Fibroblast of lung (primary cell): ENCODE results near the gene EQTN. TPM values are rescaled to one million over a fixed set of nuclear protein-coding genes. Genes with fewer than 3 reads are reported as not detected.
A peak's percentile ranks its signal among the peaks of the same experiment; 100 is the strongest.

Experiments
- DNase-seq, 2 donors: peaks; one replicate each; pipeline versions ENCODE4 v3.0.0 to v3.0.0-alpha.2; 2010; ENCODE audit warnings: low read depth in 2 of 2
- H2AFZ ChIP-seq: 2 replicates; pipeline ENCODE4 v1.5.1; 2012; ENCODE audit warnings: low read length, control low read depth, inconsistent platforms
- H3K27ac ChIP-seq: 2 replicates; pipeline ENCODE4 v1.5.1; 2011; ENCODE audit warnings: low read length, control low read depth; ENCODE audit not compliant: insufficient read depth
- H3K27me3 ChIP-seq: 2 replicates; pipeline ENCODE4 v1.5.1; 2011; ENCODE audit warnings: mild to moderate bottlenecking, low read length; ENCODE audit not compliant: control insufficient read depth, insufficient read depth
- H3K36me3 ChIP-seq: 2 replicates; pipeline ENCODE4 v1.5.1; 2011; ENCODE audit warnings: low read length; ENCODE audit not compliant: control insufficient read depth, insufficient read depth
- H3K4me1 ChIP-seq: 2 replicates; pipeline ENCODE4 v1.5.1; 2011; ENCODE audit warnings: low read length; ENCODE audit not compliant: control insufficient read depth, insufficient read depth; ENCODE audit errors: extremely low read depth
- H3K4me2 ChIP-seq: 2 replicates; pipeline ENCODE4 v1.5.1; 2011; ENCODE audit warnings: low read length, control low read depth; ENCODE audit not compliant: insufficient read depth; ENCODE audit errors: extremely low read depth
- H3K4me3 ChIP-seq, 4 experiments: fragments of 200-600 bp in 1 of 4; sonication (generic) in 1 of 4; replicated peaks in 1 of 4; 2 replicates each; pipeline ENCODE4 v1.5.1; 2011 to 2016; ENCODE audit warnings: low read length in 4 of 4, low read depth in 3 of 4, mild to moderate bottlenecking in 3 of 4, control low read depth in 2 of 4, inconsistent platforms in 1 of 4, mixed read lengths in 1 of 4; ENCODE audit not compliant: insufficient read depth in 1 of 4; ENCODE audit errors: control extremely low read depth in 1 of 4
- H3K79me2 ChIP-seq: 2 replicates; pipeline ENCODE4 v1.5.1; 2012; ENCODE audit warnings: mild to moderate bottlenecking, low read length, inconsistent platforms; ENCODE audit not compliant: control insufficient read depth, insufficient read depth
- H3K9ac ChIP-seq: 2 replicates; pipeline ENCODE4 v1.5.1; 2011; ENCODE audit warnings: mild to moderate bottlenecking, low read length, control low read depth; ENCODE audit not compliant: insufficient read depth
- H3K9me3 ChIP-seq: 2 replicates; pipeline ENCODE4 v1.5.1; 2012; ENCODE audit warnings: low read depth, low read length; ENCODE audit not compliant: control insufficient read depth, insufficient read depth
- H4K20me1 ChIP-seq: 2 replicates; pipeline ENCODE4 v1.5.1; 2011; ENCODE audit warnings: low read length; ENCODE audit not compliant: control insufficient read depth, insufficient read depth; ENCODE audit errors: extremely low read depth
- CTCF ChIP-seq, 2 donors: IDR thresholded peaks in 1 of 2; conservative IDR thresholded peaks in 1 of 2; 1 replicate in 1 of 2; 2 replicates in 1 of 2; pipeline ENCODE4 v1.5.1; 2011 to 2012; ENCODE audit warnings: low read length in 2 of 2, control low read depth in 1 of 2, inconsistent platforms in 1 of 2, low read depth in 1 of 2, mild to moderate bottlenecking in 1 of 2
- EZH2 ChIP-seq: IDR thresholded peaks from 2 replicates; pipeline ENCODE4 v1.5.1; 2012; ENCODE audit warnings: low read length, control low read depth, mild to moderate bottlenecking; ENCODE audit errors: missing control alignments
- polyA plus RNA-seq, 2 donors: library from polyadenylated mRNA; depleted of rRNA in 1 of 2; stranded (reverse) in 1 of 2; unstranded in 1 of 2; fragments of >200 nt; gene quantifications; 2 replicates each; pipeline ENCODE4 v1.2.1, GENCODE V29; 2011 to 2012; ENCODE audit warnings: missing spikeins in 1 of 2
- total RNA-seq: library from RNA; depleted of rRNA; stranded (reverse); fragments of >200 nt; gene quantifications from 2 replicates; pipeline ENCODE4 v1.2.1, GENCODE V29; 2014

The EQTN gene
- total and polyA plus RNA-seq, 2 donors (not counting 1 experiment from before 2014, with no cell fraction given): not detected

- Histone ChIP-seq H3K36me3 (no peaks in the 10 kb centered on the region), H3K9ac (no peak overlapping the region), H4K20me1 (no peaks in the 10 kb centered on the region), H3K27me3 (no peaks in the 10 kb centered on the region), H3K4me3 (no peak overlapping the region), H3K4me1 (peaks cover 2% of the 10 kb centered on the region), H3K79me2 (no peaks in the 10 kb centered on the region), H2AFZ (no peak overlapping the region), H3K27ac (no peak overlapping the region), H3K4me2 (no peak overlapping the region), H3K9me3 (no peaks in the 10 kb centered on the region)
- no peak for DNase-seq
- TF ChIP-seq EZH2 (no peak), CTCF (conservative IDR thresholded peaks at IDR 0.05 in 1 of 2, IDR thresholded peaks at IDR 0.05 in 1 of 2; ENCODE audit: low read depth in 1 of 2, low read length in 2 of 2) (no peak)
These were observed 17.3 kb downstream of the EQTN start for GRCh38 chr9:27279611-27280010.

GRCh38 chr9:27278374-27278773, 18.6 kb downstream of the EQTN start:
- peaks cover 2% of the 10 kb centered on the region for H3K4me1 ChIP-seq
- H2AFZ ChIP-seq: no peak overlapping the region
- no peaks in the 10 kb centered on the region for H4K20me1 ChIP-seq
- TF ChIP-seq EZH2 (no peak), CTCF (conservative IDR thresholded peaks at IDR 0.05 in 1 of 2, IDR thresholded peaks at IDR 0.05 in 1 of 2; ENCODE audit: low read depth in 1 of 2, low read length in 2 of 2) (no peak)
- no peaks in the 10 kb centered on the region for H3K9me3 ChIP-seq
- no peak overlapping the region for H3K9ac ChIP-seq
- DNase-seq: peak in 1 of 2 donors; percentile 8
- H3K4me3 ChIP-seq: no peak overlapping the region
- no peak overlapping the region for H3K4me2 ChIP-seq
- H3K36me3 ChIP-seq: no peaks in the 10 kb centered on the region
- no peaks in the 10 kb centered on the region for H3K27me3 ChIP-seq
- H3K79me2 ChIP-seq: no peaks in the 10 kb centered on the region
- no peak overlapping the region for H3K27ac ChIP-seq

GRCh38 chr9:27276193-27277030, 20.5 kb downstream of the EQTN start:
- no peaks in the 10 kb centered on the region for H3K36me3 ChIP-seq
- peak overlapping the region; percentile 66 for H3K4me2 ChIP-seq
- TF ChIP-seq CTCF (conservative IDR thresholded peaks at IDR 0.05 in 1 of 2, IDR thresholded peaks at IDR 0.05 in 1 of 2; ENCODE audit: low read depth in 1 of 2, low read length in 2 of 2): peak; percentile 61 to 67
- TF ChIP-seq EZH2: no peak
- H3K27me3 ChIP-seq: no peaks in the 10 kb centered on the region
- H3K79me2 ChIP-seq: no peaks in the 10 kb centered on the region
- peaks cover 2% of the 10 kb centered on the region for H3K4me1 ChIP-seq
- H3K27ac ChIP-seq: no peak overlapping the region
- peak; percentile 43 to 76 for DNase-seq
- H3K4me3 ChIP-seq: peak overlapping the region in 2 of 4 experiments; percentile 5 to 44
- H4K20me1 ChIP-seq: no peaks in the 10 kb centered on the region
- peak overlapping the region; percentile 87 for H2AFZ ChIP-seq
- no peaks in the 10 kb centered on the region for H3K9me3 ChIP-seq
- H3K9ac ChIP-seq: no peak overlapping the region
